Hepatocyte (in vitro differentiated cells): Measurements from ENCODE around the gene CDK13. TPM values are rescaled to one million over a fixed set of nuclear protein-coding genes. Genes with fewer than 3 reads are reported as not detected.

Experiments
- DNase-seq: peaks from one replicate; pipeline ENCODE4 v3.0.0-alpha.2; 2016; ENCODE audit warnings: low spot score
- H2AFZ ChIP-seq: fragments of 200-600 bp; sonication (generic); 2 replicates; pipeline ENCODE4 v1.6.0; 2016; ENCODE audit warnings: antibody characterized with exemption, mild to moderate bottlenecking
- H3K27ac ChIP-seq: fragments of 200-600 bp; sonication (generic); 2 replicates; pipeline ENCODE4 v1.5.1; 2016; ENCODE audit warnings: mild to moderate bottlenecking
- H3K27me3 ChIP-seq: fragments of 200-600 bp; sonication (generic); 2 replicates; pipeline ENCODE4 v1.6.1; 2016
- H3K36me3 ChIP-seq: fragments of 200-600 bp; sonication (generic); replicated peaks from 2 replicates; pipeline ENCODE4 v1.5.1; 2016; ENCODE audit warnings: low read depth; ENCODE audit not compliant: insufficient read depth
- H3K4me1 ChIP-seq: fragments of 200-600 bp; sonication (generic); 2 replicates; pipeline ENCODE4 v1.5.1; 2016; ENCODE audit warnings: mild to moderate bottlenecking, moderate library complexity; ENCODE audit not compliant: insufficient read depth
- H3K4me2 ChIP-seq: fragments of 200-600 bp; sonication (generic); 2 replicates; pipeline ENCODE4 v1.6.0; 2016
- H3K4me3 ChIP-seq: fragments of 200-600 bp; sonication (generic); 2 replicates; pipeline ENCODE4 v1.5.1; 2016; ENCODE audit warnings: mild to moderate bottlenecking
- H3K79me2 ChIP-seq: fragments of 200-600 bp; sonication (generic); 2 replicates; pipeline ENCODE4 v1.6.0; 2017; ENCODE audit warnings: mild to moderate bottlenecking
- H3K9me2 ChIP-seq: fragments of 200-600 bp; sonication (generic); replicated peaks from 2 replicates; pipeline ENCODE4 v1.6.0; 2017; ENCODE audit warnings: mild to moderate bottlenecking; ENCODE audit not compliant: insufficient read depth
- H3K9me3 ChIP-seq: fragments of 200-600 bp; sonication (generic); 2 replicates; pipeline ENCODE4 v1.5.1; 2016; ENCODE audit warnings: low read depth, mild to moderate bottlenecking
- H4K20me1 ChIP-seq: fragments of 200-600 bp; sonication (generic); 2 replicates; pipeline ENCODE4 v1.6.0; 2016; ENCODE audit warnings: mild to moderate bottlenecking; ENCODE audit not compliant: insufficient read depth, poor library complexity, severe bottlenecking
- CTCF ChIP-seq: fragments of 200-600 bp; sonication (generic); IDR thresholded peaks from 2 replicates; pipeline ENCODE4 v1.5.1; 2016; ENCODE audit warnings: antibody characterized with exemption, mild to moderate bottlenecking; ENCODE audit not compliant: poor library complexity
- EZH2 ChIP-seq: fragments of 200-600 bp; sonication (generic); IDR thresholded peaks from 2 replicates; pipeline ENCODE4 v1.6.1; 2016; ENCODE audit warnings: antibody characterized with exemption, mild to moderate bottlenecking, borderline replicate concordance
- EZH2phosphoT487 ChIP-seq: fragments of 200-600 bp; sonication (generic); IDR thresholded peaks from one replicate; pipeline ENCODE4 v1.6.1; 2018; ENCODE audit warnings: antibody characterized with exemption, mild to moderate bottlenecking, low read depth, moderate library complexity; ENCODE audit not compliant: unreplicated experiment, severe bottlenecking
- WGBS: methylation state at CpG from one replicate; pipeline ENCODE4 v1.1.6; 2016; ENCODE audit warnings: low lambda C conversion rate; ENCODE audit errors: missing lambda C conversion rate; 5-methylcytosine and 5-hydroxymethylcytosine counted together
- polyA plus RNA-seq: library from polyadenylated mRNA; unstranded; fragments of >200 nt; fragmentation: Nextera tagmentation; extraction: Ambion mirVana; gene quantifications from 2 replicates; pipeline ENCODE4 v1.2.1, GENCODE V29; 2016
- total RNA-seq: library from RNA; depleted of rRNA; stranded (reverse); fragments of >200 nt; gene quantifications from 2 replicates; pipeline ENCODE4 v1.2.3, GENCODE V29; 2014

The CDK13 gene
- total and polyA plus RNA-seq, 2 experiments from 2014 or later = 36.1 to 76.0 TPM

GRCh38 chr7:40072268-40072667, 122.2 kb downstream of the CDK13 start:
- Histone ChIP-seq H2AFZ (no peak overlapping the region), H3K4me2 (no peak overlapping the region), H3K36me3 (no peaks in the 10 kb centered on the region), H3K79me2 (no peaks in the 10 kb centered on the region), H3K27ac (no peak overlapping the region), H3K27me3 (no peaks in the 10 kb centered on the region), H3K9me2 (no peaks in the 10 kb centered on the region), H3K4me1 (no peaks in the 10 kb centered on the region), H4K20me1 (no peaks in the 10 kb centered on the region), H3K9me3 (no peaks in the 10 kb centered on the region), H3K4me3 (no peak overlapping the region)
- TF ChIP-seq CTCF (no peak), EZH2phosphoT487 (no peak)
- no peak for DNase-seq
- WGBS = 97% methylated on average over 5 of the region's 5 CpGs

GRCh38 chr7:40073239-40073638, 123.2 kb downstream of the CDK13 start:
- no peak overlapping the region for H3K27ac ChIP-seq
- no peak for DNase-seq
- TF ChIP-seq EZH2 (no peak), CTCF (no peak)
- no peaks in the 10 kb centered on the region for H3K9me2 ChIP-seq
- H3K36me3 ChIP-seq = no peaks in the 10 kb centered on the region
- H3K9me3 ChIP-seq = no peaks in the 10 kb centered on the region
- H3K79me2 ChIP-seq = no peaks in the 10 kb centered on the region
- H3K27me3 ChIP-seq = no peaks in the 10 kb centered on the region
- no peaks in the 10 kb centered on the region for H3K4me1 ChIP-seq
- no peak overlapping the region for H2AFZ ChIP-seq
- H3K4me2 ChIP-seq = no peak overlapping the region
- no peak overlapping the region for H3K4me3 ChIP-seq
- no peaks in the 10 kb centered on the region for H4K20me1 ChIP-seq
- 100% methylated on average over 2 of the region's 2 CpGs for WGBS

GRCh38 chr7:40077849-40078248, 127.8 kb downstream of the CDK13 start:
- H3K4me2 ChIP-seq = no peak overlapping the region
- TF ChIP-seq EZH2 (no peak), EZH2phosphoT487 (no peak), CTCF (no peak)
- H3K27ac ChIP-seq = no peak overlapping the region
- H3K36me3 ChIP-seq = no peaks in the 10 kb centered on the region
- DNase-seq = no peak
- WGBS = 80% methylated on average over 3 of the region's 3 CpGs
- no peaks in the 10 kb centered on the region for H3K9me3 ChIP-seq
- no peaks in the 10 kb centered on the region for H3K4me1 ChIP-seq
- no peak overlapping the region for H3K4me3 ChIP-seq
- H3K27me3 ChIP-seq = no peaks in the 10 kb centered on the region
- no peaks in the 10 kb centered on the region for H3K9me2 ChIP-seq
- H4K20me1 ChIP-seq = no peaks in the 10 kb centered on the region
- H3K79me2 ChIP-seq = no peaks in the 10 kb centered on the region
- H2AFZ ChIP-seq = no peak overlapping the region

- H3K4me1 ChIP-seq = no peaks in the 10 kb centered on the region
- peaks cover 3% of the 10 kb centered on the region for H3K79me2 ChIP-seq
- WGBS = 90% methylated on average over 2 of the region's 2 CpGs
- H3K4me3 ChIP-seq = no peak overlapping the region
- no peaks in the 10 kb centered on the region for H3K27me3 ChIP-seq
- no peak for DNase-seq
- H3K27ac ChIP-seq = no peak overlapping the region
- H4K20me1 ChIP-seq = no peaks in the 10 kb centered on the region
- no peaks in the 10 kb centered on the region for H3K9me3 ChIP-seq
- no peak for TF ChIP-seq EZH2
- TF ChIP-seq EZH2phosphoT487 = no peak
- TF ChIP-seq CTCF = no peak
- H2AFZ ChIP-seq = no peak overlapping the region
- no peak overlapping the region for H3K4me2 ChIP-seq
- no peaks in the 10 kb centered on the region for H3K36me3 ChIP-seq
- H3K9me2 ChIP-seq = no peaks in the 10 kb centered on the region
These were observed 142.1 kb downstream of the CDK13 start for GRCh38 chr7:40092182-40092581.
